LNCaP clone FGC (cell line): ENCODE data around the gene GLP1R.

Source experiments
- DNase-seq: peaks from one replicate; pipeline ENCODE4 v3.0.0-alpha.2; 2011; ENCODE audit warnings: low read depth
- H3K4me3 ChIP-seq: 2 replicates; pipeline ENCODE4 v1.5.1; 2011; ENCODE audit warnings: mild to moderate bottlenecking, low read depth, low read length, control low read depth
- TF ChIP-seq, protein P1 (sequence below): IDR thresholded peaks from 2 replicates; pipeline ENCODE4 v1.5.1; 2012; ENCODE audit warnings: mild to moderate bottlenecking; ENCODE audit not compliant: control insufficient read depth, insufficient read depth; ENCODE audit errors: extremely low read depth

GLP1R gene

GRCh38 chr6:39050453-39051112 lies 2.0 kb downstream of the GLP1R start:
- no peak for DNase-seq
- no peak overlapping the region for H3K4me3 ChIP-seq
- TF ChIP-seq, protein P1, sequence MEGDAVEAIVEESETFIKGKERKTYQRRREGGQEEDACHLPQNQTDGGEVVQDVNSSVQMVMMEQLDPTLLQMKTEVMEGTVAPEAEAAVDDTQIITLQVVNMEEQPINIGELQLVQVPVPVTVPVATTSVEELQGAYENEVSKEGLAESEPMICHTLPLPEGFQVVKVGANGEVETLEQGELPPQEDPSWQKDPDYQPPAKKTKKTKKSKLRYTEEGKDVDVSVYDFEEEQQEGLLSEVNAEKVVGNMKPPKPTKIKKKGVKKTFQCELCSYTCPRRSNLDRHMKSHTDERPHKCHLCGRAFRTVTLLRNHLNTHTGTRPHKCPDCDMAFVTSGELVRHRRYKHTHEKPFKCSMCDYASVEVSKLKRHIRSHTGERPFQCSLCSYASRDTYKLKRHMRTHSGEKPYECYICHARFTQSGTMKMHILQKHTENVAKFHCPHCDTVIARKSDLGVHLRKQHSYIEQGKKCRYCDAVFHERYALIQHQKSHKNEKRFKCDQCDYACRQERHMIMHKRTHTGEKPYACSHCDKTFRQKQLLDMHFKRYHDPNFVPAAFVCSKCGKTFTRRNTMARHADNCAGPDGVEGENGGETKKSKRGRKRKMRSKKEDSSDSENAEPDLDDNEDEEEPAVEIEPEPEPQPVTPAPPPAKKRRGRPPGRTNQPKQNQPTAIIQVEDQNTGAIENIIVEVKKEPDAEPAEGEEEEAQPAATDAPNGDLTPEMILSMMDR: no peak

- no peak overlapping the region for H3K4me3 ChIP-seq
- no peak for DNase-seq
- TF ChIP-seq, protein P1: no peak
Measured at GRCh38 chr6:39051399-39052122, 3.0 kb downstream of the GLP1R start.

GRCh38 chr6:39053016-39053624 lies 4.5 kb downstream of the GLP1R start:
- TF ChIP-seq, protein P1: no peak
- H3K4me3 ChIP-seq: no peak overlapping the region
- DNase-seq: no peak

DNA sequence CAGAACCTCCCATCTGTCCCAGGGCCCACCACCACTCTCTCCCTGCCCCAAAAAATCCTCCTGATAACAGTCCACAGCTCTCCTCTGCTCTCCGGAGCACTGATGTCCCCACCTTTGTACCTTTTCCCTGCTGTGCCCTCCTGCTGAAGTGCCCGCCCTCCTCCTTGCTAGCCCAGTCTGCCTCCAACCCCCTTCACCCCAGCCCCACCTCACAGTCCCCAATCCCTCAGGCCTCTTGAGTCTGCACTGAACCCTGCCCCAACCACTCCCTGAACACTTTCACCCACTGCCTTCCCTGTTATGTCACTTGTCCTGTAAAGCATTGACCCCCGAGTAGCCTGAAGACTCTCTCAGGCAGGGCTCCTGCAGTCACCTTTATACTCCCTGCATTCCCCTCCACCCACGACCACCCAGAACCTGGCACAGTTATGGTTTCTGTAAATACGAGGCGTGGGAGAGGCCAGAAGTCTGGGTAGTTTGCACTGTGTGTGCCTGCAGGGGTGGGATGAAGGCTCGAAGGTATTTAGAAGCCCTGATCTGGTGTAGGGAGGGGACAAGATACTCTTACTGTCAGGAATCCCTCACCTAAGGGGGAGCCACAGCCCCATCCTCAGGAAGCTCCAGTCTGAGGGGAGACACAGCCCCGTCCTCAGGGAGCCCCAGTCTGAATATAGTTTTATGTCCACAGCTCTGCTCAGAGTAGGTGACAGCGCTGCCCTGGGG lies 5.4 kb downstream of the GLP1R start:
- TF ChIP-seq, protein P1: no peak
- H3K4me3 ChIP-seq: no peak overlapping the region
- DNase-seq: no peak

DNA sequence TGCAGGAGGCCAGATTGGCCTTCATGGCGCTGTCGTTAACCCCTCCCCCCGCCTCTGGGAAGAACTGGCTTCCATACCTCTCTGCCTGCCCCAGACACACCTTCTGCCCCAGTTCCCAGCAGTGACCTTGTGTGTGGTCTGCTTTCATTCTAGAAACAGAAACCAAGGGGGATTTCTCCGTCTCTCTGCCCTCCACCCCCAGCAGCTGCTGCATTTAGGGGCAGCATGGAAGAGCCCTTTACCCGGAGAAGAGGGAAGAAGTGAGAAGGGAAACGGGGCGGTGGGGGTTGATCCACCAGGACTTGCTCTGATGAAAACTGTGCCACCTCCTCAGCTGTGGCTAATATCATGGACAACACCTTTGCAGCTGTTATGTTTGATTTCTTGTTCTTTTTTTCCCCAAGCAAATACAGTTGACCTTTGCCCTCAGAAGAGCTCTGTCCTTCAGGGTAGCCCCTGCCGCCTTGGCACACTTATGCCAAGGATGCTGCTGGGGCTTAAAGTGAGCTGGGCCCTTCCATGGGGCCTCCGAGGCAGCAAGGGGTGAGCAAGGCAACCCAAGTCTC lies 6.1 kb downstream of the GLP1R start:
- TF ChIP-seq, protein P1: no peak
- H3K4me3 ChIP-seq: no peak overlapping the region
- no peak for DNase-seq

DNA sequence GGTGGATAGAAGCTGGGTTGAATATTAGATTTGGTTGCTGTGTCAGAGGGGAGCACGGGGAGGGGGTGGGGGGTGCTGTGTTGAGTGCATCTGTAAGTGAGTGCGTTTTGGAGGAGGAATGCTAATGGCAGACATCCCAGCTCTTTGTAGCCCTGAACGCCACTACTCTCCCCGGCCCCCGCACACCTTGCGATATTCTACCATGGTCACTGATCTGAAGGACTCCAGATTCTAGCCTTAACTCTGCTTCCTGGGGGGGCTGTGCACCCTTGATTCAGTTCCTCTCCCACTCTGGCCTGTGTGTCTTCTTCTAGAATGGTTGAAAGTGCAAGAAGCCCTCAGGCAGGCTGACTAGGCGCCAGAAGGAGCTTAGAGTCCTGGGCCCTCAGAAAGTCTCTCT lies 7.1 kb downstream of the GLP1R start:
- DNase-seq: no peak
- TF ChIP-seq, protein P1: no peak
- H3K4me3 ChIP-seq: no peak overlapping the region
